ENCODE measurements around the gene TELO2.

- TF ChIP-seq CTCF (IDR thresholded peaks at IDR 0.05) (no peak), POLR2A (IDR thresholded peaks at IDR 0.05) (no peak)
Measured at GRCh38 chr16:1499756-1500464, 6.8 kb downstream of the TELO2 start.

Measured in esophagus squamous epithelium (tissue), 4 donors.